ENCODE data around the gene PRKCQ. TPM values are rescaled to one million over a fixed set of nuclear protein-coding genes. Genes with fewer than 3 reads are reported as not detected.

The PRKCQ gene
- total and polyA plus RNA-seq, 2 of the 8 experiments (the other 6 are each of a cell fraction or from before 2014, with no cell fraction given): 9.1 to 22.6 TPM

GRCh38 chr10:6530966-6531365 lies 49.1 kb downstream of the PRKCQ start:
- Histone ChIP-seq H2BK12ac (ENCODE audit: low read depth, low read length) (no peak overlapping the region), H4K5ac (ENCODE audit: insufficient read length, low read depth, low read length) (no peak overlapping the region), H2AFZ (ENCODE audit: low read length) (no peak overlapping the region), H2BK20ac (ENCODE audit: low read length) (no peak overlapping the region), H3K79me2 (ENCODE audit: control insufficient read depth in 1 of 2, insufficient read depth in 2 of 2, low read length in 2 of 2) (no peaks in the 10 kb centered on the region; a peak in 1 of 4 replicates), H3K9ac (replicated peaks in 1 of 4; ENCODE audit: extremely low read depth in 1 of 4, low read depth in 3 of 4, low read length in 3 of 4) (no peak overlapping the region), H3K4me2 (ENCODE audit: insufficient read depth in 1 of 2, low read depth in 2 of 2, low read length in 2 of 2) (no peak overlapping the region), H2BK5ac (ENCODE audit: low read depth, low read length) (no peak overlapping the region), H3K56ac (replicated peaks; ENCODE audit: insufficient read length, low read depth, low read length) (no peak overlapping the region), H4K91ac (replicated peaks; ENCODE audit: insufficient read length, low read length) (no peak overlapping the region), H3K23me2 (ENCODE audit: low read depth, low read length) (no peaks in the 10 kb centered on the region), H3K9me3 (ENCODE audit: insufficient read depth in 2 of 2, low read depth in 1 of 2, low read length in 1 of 2) (no peaks in the 10 kb centered on the region), H3K4me1 (replicated peaks in 1 of 4; ENCODE audit: control insufficient read depth in 3 of 4, insufficient read depth in 4 of 4, low read length in 3 of 4) (peaks cover 0 to 5% (median 3%) of the 10 kb centered on the region in 4 experiments; a peak in 2 of 7 replicates), H3K4me3 (ENCODE audit: extremely low read depth in 1 of 4, insufficient read depth in 2 of 4, low read depth in 3 of 4, low read length in 4 of 4) (no peak overlapping the region), H4K8ac (ENCODE audit: extremely low read depth, insufficient read depth, low read length) (no peak overlapping the region), H3K27ac (ENCODE audit: low read depth, low read length) (no peak overlapping the region), H3K36me3 (ENCODE audit: control insufficient read depth in 2 of 4, insufficient read depth in 4 of 4, low read length in 3 of 4) (no peaks in the 10 kb centered on the region), H3K79me1 (ENCODE audit: low read depth, low read length) (no peaks in the 10 kb centered on the region; the same call in none of the 2 replicates), H3K18ac (ENCODE audit: extremely low read depth, low read length) (no peak overlapping the region), H2BK120ac (replicated peaks; ENCODE audit: low read depth, low read length) (no peak overlapping the region), H3K27me3 (replicated peaks in 1 of 4; ENCODE audit: control insufficient read depth in 3 of 4, extremely low read depth in 1 of 4, insufficient read depth in 3 of 4, low read length in 3 of 4) (no peaks in the 10 kb centered on the region), H3K4ac (replicated peaks; ENCODE audit: insufficient read length, low read depth, low read length) (no peak overlapping the region), H3K23ac (ENCODE audit: insufficient read length) (no peak overlapping the region), H2BK15ac (ENCODE audit: low read length) (no peak overlapping the region), H2AK5ac (ENCODE audit: low read depth, low read length) (no peak overlapping the region), H4K20me1 (replicated peaks in 1 of 2; ENCODE audit: control insufficient read depth in 1 of 2, insufficient read depth in 2 of 2, low read length in 2 of 2) (peaks cover 0 to 2% of the 10 kb centered on the region in 2 experiments), H3K14ac (ENCODE audit: insufficient read length) (no peak overlapping the region)
- WGBS, 2 experiments (ENCODE audit: extremely low coverage in 1 of 2, insufficient coverage in 1 of 2, insufficient read length in 1 of 2, insufficient replicate concordance in 2 of 2, low coverage in 1 of 2, low lambda C conversion rate in 2 of 2, missing lambda C conversion rate in 1 of 2): 78% methylated on average over 4 of the region's 4 CpGs; no CpG with 5 or more reads in 1 of the 2 experiments
- no peak for DNase-seq (ENCODE audit: low read depth in 1 of 2, low spot score in 2 of 2)
- FAIRE-seq: no peak
- ChIA-PET POLR2A (ENCODE audit: partially characterized antibody) (no interaction called here), CTCF (ENCODE audit: partially characterized antibody) (interaction anchor here (0.8 to 4.1 kb wide), 7 partner anchors 11 to 137 kb away, joined by 3 to 16 read pairs (median 4); no protein-coding TSS in a partner anchor)
- no peak for TF ChIP-seq RFX5 (IDR thresholded peaks at IDR 0.05; ENCODE audit: borderline replicate concordance, low read depth, low read length)
- no peak for TF ChIP-seq SRF (IDR thresholded peaks at IDR 0.05; ENCODE audit: low read depth, low read length)
- TF ChIP-seq GABPA (IDR thresholded peaks at IDR 0.05; ENCODE audit: borderline replicate concordance, insufficient read depth, low read length): no peak
- no peak for TF ChIP-seq BCL11A (IDR thresholded peaks at IDR 0.05; ENCODE audit: low read depth in 2 of 2, low read length in 2 of 2)
- no peak for TF ChIP-seq SIX5 (IDR thresholded peaks at IDR 0.05; ENCODE audit: low read depth, low read length)
